Endothelial cell of umbilical vein (primary cell): Measurements from ENCODE around the gene CAMTA1. TPM values are rescaled to one million over a fixed set of nuclear protein-coding genes. Genes with fewer than 3 reads are reported as not detected.

Experiments used
- BruUV-seq: library from RNA; stranded (reverse); fragments of 400-500 nt; replicated peaks from 2 replicates; lab custom pipeline; 2021; lab: Mats Ljungman, UMichigan
- CTCF ChIA-PET: fragments of 300-600, 350-600 bp; sonication (Branson Sonifier 250); formaldehyde crosslinking; loops from one replicate; lab custom pipeline; 2021; ENCODE audit warnings: antibody characterized with exemption, inconsistent platforms; lab: Charles Lee
- POLR2A ChIA-PET: fragments of 300-600, 350-600 bp; sonication (Branson Sonifier 250); formaldehyde crosslinking; loops from one replicate; lab custom pipeline; 2021; ENCODE audit warnings: antibody characterized with exemption, inconsistent platforms; lab: Charles Lee
- DNase-seq: peaks from one replicate; pipeline ENCODE4 v3.0.0-alpha.2; 2011; ENCODE audit warnings: low read depth, low spot score
- FAIRE-seq: peaks from 2 replicates; lab custom pipeline; 2011; peaks lifted over from hg19 to GRCh38; lab: Jason Lieb, UNC
- H2AFZ ChIP-seq: 2 replicates; pipeline ENCODE4 v1.6.0; 2012; ENCODE audit warnings: low read depth, low read length, control low read depth, inconsistent platforms
- H3K27ac ChIP-seq: 2 replicates; pipeline ENCODE4 v1.5.1; 2011; ENCODE audit warnings: low read depth, mild to moderate bottlenecking, control low read depth, low read length, moderate library complexity; ENCODE audit not compliant: insufficient read depth
- H3K27me3 ChIP-seq, 2 experiments: 2 replicates each; pipeline versions ENCODE4 v1.6.0 to v1.6.1; 2011; ENCODE audit warnings: low read length in 2 of 2, mixed read lengths in 1 of 2; ENCODE audit not compliant: control insufficient read depth in 2 of 2, insufficient read depth in 2 of 2
- H3K36me3 ChIP-seq, 2 experiments: 2 replicates in 1 of 2; 3 replicates in 1 of 2; pipeline ENCODE4 v1.5.1; 2011; ENCODE audit warnings: low read length in 2 of 2, mild to moderate bottlenecking in 1 of 2, moderate library complexity in 1 of 2; ENCODE audit not compliant: control insufficient read depth in 2 of 2, insufficient read depth in 2 of 2; ENCODE audit errors: extremely low read depth in 1 of 2
- H3K4me1 ChIP-seq: 3 replicates; pipeline ENCODE4 v1.5.1; 2011; ENCODE audit warnings: mild to moderate bottlenecking, low read length; ENCODE audit not compliant: control insufficient read depth, insufficient read depth; ENCODE audit errors: extremely low read depth
- H3K4me2 ChIP-seq: 2 replicates; pipeline ENCODE4 v1.6.1; 2011; ENCODE audit warnings: low read length, control low read depth, mixed read lengths; ENCODE audit not compliant: insufficient read depth
- H3K4me3 ChIP-seq, 3 experiments: fragments of 200-600 bp in 1 of 3; sonication (generic), shearing (Covaris generic) in 1 of 3; replicated peaks in 1 of 3; 2 replicates each; pipeline ENCODE4 v1.5.1; 2011 to 2016; ENCODE audit warnings: control low read depth in 3 of 3, low read length in 3 of 3, mild to moderate bottlenecking in 2 of 3, inconsistent platforms in 1 of 3, low read depth in 1 of 3, moderate library complexity in 1 of 3; ENCODE audit not compliant: insufficient read depth in 1 of 3
- H3K79me2 ChIP-seq: 2 replicates; pipeline ENCODE4 v1.6.0; 2012; ENCODE audit warnings: low read length, inconsistent platforms; ENCODE audit not compliant: control insufficient read depth, insufficient read depth
- H3K9ac ChIP-seq: replicated peaks from 2 replicates; pipeline ENCODE3; 2011; ENCODE audit warnings: low read length, control low read depth; ENCODE audit not compliant: insufficient read depth; ENCODE audit errors: extremely low read depth
- H3K9me1 ChIP-seq: replicated peaks from 3 replicates; pipeline ENCODE4 v1.6.0; 2011; ENCODE audit warnings: mild to moderate bottlenecking, low read length; ENCODE audit not compliant: control insufficient read depth, insufficient read depth; ENCODE audit errors: extremely low read depth
- H3K9me3 ChIP-seq: replicated peaks from 2 replicates; pipeline ENCODE4 v1.5.1; 2012; ENCODE audit warnings: low read length, inconsistent platforms; ENCODE audit not compliant: control insufficient read depth, insufficient read depth
- H4K20me1 ChIP-seq: replicated peaks from 2 replicates; pipeline ENCODE3; 2011; ENCODE audit warnings: mild to moderate bottlenecking, low read length; ENCODE audit not compliant: control insufficient read depth, insufficient read depth; ENCODE audit errors: extremely low read depth
- EZH2 ChIP-seq: IDR thresholded peaks from 2 replicates; pipeline ENCODE4 v1.6.1; 2012; ENCODE audit warnings: borderline replicate concordance, low read depth, mild to moderate bottlenecking, moderate library complexity, low read length, inconsistent platforms; ENCODE audit not compliant: severe bottlenecking
- FOS ChIP-seq: IDR thresholded peaks from 2 replicates; pipeline ENCODE4 v1.6.1; 2011; ENCODE audit warnings: mild to moderate bottlenecking, low read length, moderate library complexity, borderline replicate concordance; ENCODE audit not compliant: insufficient read depth
- GATA2 ChIP-seq: IDR thresholded peaks from 2 replicates; pipeline ENCODE4 v1.7.0; 2011; ENCODE audit warnings: low read depth, mild to moderate bottlenecking, moderate library complexity, mixed read lengths, low read length; ENCODE audit not compliant: insufficient read length, insufficient read depth
- JUN ChIP-seq: IDR thresholded peaks from 2 replicates; pipeline ENCODE4 v1.6.1; 2011; ENCODE audit warnings: borderline replicate concordance, low read depth; ENCODE audit not compliant: insufficient read length, insufficient read depth
- MAX ChIP-seq: IDR thresholded peaks from 2 replicates; pipeline ENCODE4 v1.6.1; 2011; ENCODE audit not compliant: insufficient read depth, insufficient read length
- MYC ChIP-seq: IDR thresholded peaks from one replicate; pipeline ENCODE4 v1.6.1; 2011; ENCODE audit warnings: mild to moderate bottlenecking, low read depth, low read length
- POLR2A ChIP-seq: IDR thresholded peaks from 2 replicates; pipeline ENCODE4 v1.6.1; 2012; ENCODE audit warnings: low read depth, mild to moderate bottlenecking, control low read depth, low read length
- POLR2AphosphoS5 ChIP-seq: IDR thresholded peaks from 2 replicates; pipeline ENCODE4 v1.6.1; 2012; ENCODE audit warnings: low read depth, mild to moderate bottlenecking, control low read depth, low read length, moderate library complexity; ENCODE audit not compliant: insufficient read depth
- dilution Hi-C: fragments of 300-500 bp; cut with MboI; formaldehyde crosslinking; loops from one replicate; pipeline ENCODE4 v1.15.0; 2019; ENCODE audit warnings: low sequenced_read_pairs; ENCODE audit not compliant: extremely low pct_ligation_motif_present
- intact Hi-C: fragments of 100-400 bp; cut with micrococcal nuclease; formaldehyde crosslinking; loops from one replicate; pipeline ENCODE4 v1.10.0; 2022
- polyA plus RNA-seq, 4 experiments: library from polyadenylated mRNA; depleted of rRNA in 3 of 4; stranded (reverse) in 3 of 4; unstranded in 1 of 4; fragments of >200 nt; gene quantifications; 2 replicates each; pipeline versions ENCODE4 v1.2.1 to v1.2.3, GENCODE V29; 2011 to 2012; ENCODE audit warnings: missing spikeins in 1 of 4
- total RNA-seq: library from RNA; stranded (reverse); gene quantifications from 2 replicates; pipeline ENCODE4 v1.2.3, GENCODE V29; 2021
- TF ChIP-seq, protein P1 (sequence below), 2 donors: IDR thresholded peaks; 1 replicate in 1 of 2; 2 replicates in 1 of 2; pipeline ENCODE4 v1.5.1; 2011; ENCODE audit warnings: low read length in 2 of 2, mild to moderate bottlenecking in 2 of 2, moderate library complexity in 2 of 2, control low read depth in 1 of 2, inconsistent platforms in 1 of 2, low read depth in 1 of 2; ENCODE audit not compliant: insufficient read depth in 1 of 2; ENCODE audit errors: extremely low read depth in 1 of 2

CAMTA1 gene
- total and polyA plus RNA-seq, 2 donors (not counting 3 experiments of a cell fraction or from before 2014, with no cell fraction given), result 50.8 to 92.7 TPM

DNA sequence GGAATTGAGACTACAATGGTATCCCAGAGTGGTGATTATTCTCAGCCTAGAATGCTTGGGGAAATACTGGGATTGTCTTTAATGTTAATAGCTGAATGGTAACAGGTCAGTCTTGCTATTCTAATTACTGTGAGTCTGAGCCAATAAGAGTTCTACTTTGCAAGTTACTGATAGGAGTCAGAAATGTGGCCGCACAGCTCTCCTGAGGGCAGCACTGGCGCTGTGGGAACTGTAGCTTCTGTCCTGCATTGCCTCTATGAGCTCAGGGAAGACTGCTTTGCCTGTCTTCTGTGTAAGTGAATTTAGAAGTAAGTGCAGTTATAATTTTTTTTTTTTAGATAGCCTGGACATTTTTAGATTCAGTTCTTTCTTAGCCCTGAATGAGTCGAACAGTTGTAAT lies 975.8 kb downstream of the CAMTA1 start:
- intact Hi-C loops (loop anchor here (10.0 kb wide), 1 partner anchor 216 kb away; no protein-coding TSS in a partner anchor), dilution Hi-C loops (no loop called here)
- Histone ChIP-seq H4K20me1 (no peaks in the 10 kb centered on the region), H3K36me3 (no peaks in the 10 kb centered on the region), H3K9ac (no peak overlapping the region), H3K27me3 (no peaks in the 10 kb centered on the region), H3K4me1 (no peaks in the 10 kb centered on the region), H3K79me2 (no peaks in the 10 kb centered on the region), H3K9me1 (no peaks in the 10 kb centered on the region), H3K27ac (no peak overlapping the region), H3K9me3 (no peaks in the 10 kb centered on the region), H3K4me3 (no peak overlapping the region), H2AFZ (no peak overlapping the region), H3K4me2 (no peak overlapping the region)
- FAIRE-seq (no peak), DNase-seq (no peak)
- ChIA-PET POLR2A (no interaction called here), CTCF (interaction anchor here (0.9 to 4.7 kb wide), 3 partner anchors 8 to 92 kb away, joined by 3 to 52 read pairs (median 23); no protein-coding TSS in a partner anchor)
- TF ChIP-seq POLR2AphosphoS5, result no peak
- TF ChIP-seq JUN, result no peak
- TF ChIP-seq, protein P1, sequence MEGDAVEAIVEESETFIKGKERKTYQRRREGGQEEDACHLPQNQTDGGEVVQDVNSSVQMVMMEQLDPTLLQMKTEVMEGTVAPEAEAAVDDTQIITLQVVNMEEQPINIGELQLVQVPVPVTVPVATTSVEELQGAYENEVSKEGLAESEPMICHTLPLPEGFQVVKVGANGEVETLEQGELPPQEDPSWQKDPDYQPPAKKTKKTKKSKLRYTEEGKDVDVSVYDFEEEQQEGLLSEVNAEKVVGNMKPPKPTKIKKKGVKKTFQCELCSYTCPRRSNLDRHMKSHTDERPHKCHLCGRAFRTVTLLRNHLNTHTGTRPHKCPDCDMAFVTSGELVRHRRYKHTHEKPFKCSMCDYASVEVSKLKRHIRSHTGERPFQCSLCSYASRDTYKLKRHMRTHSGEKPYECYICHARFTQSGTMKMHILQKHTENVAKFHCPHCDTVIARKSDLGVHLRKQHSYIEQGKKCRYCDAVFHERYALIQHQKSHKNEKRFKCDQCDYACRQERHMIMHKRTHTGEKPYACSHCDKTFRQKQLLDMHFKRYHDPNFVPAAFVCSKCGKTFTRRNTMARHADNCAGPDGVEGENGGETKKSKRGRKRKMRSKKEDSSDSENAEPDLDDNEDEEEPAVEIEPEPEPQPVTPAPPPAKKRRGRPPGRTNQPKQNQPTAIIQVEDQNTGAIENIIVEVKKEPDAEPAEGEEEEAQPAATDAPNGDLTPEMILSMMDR (IDR thresholded peaks at IDR 0.05; ENCODE audit: extremely low read depth in 1 of 2, insufficient read depth in 1 of 2, low read depth in 1 of 2, low read length in 2 of 2), result no peak
- no peak for TF ChIP-seq FOS
- no peak for TF ChIP-seq EZH2
- TF ChIP-seq MYC, result no peak
- TF ChIP-seq POLR2A, result no peak
- no peak for TF ChIP-seq MAX
- no peak for TF ChIP-seq GATA2
- no TSS peak for BruUV-seq
